WTC11 (cell line): ENCODE measurements around the gene NIPAL4.

Experiments used
- KAT7 ChIP-seq: sonication (generic); formaldehyde crosslinking; IDR thresholded peaks from 2 replicates; pipeline ENCODE4 v1.8.1; 2023; ENCODE audit warnings: missing genetic modification reagents, mild to moderate bottlenecking, borderline replicate concordance
- ZNF671 ChIP-seq: fragments of 250-450 bp; sonication (Bioruptor Pico); IDR thresholded peaks from 2 replicates; pipeline ENCODE4 v1.8.0; 2021; ENCODE audit warnings: mild to moderate bottlenecking
- TF ChIP-seq, protein P1 (sequence below): fragments of 200-600 bp; IDR thresholded peaks from 2 replicates; pipeline ENCODE4 v1.8.0; 2022; ENCODE audit warnings: antibody characterized with exemption

GRCh38 chr5:157485811-157486210 lies 25.8 kb downstream of the NIPAL4 start:
- TF ChIP-seq KAT7 (CRISPR knock-in tag) (no peak), ZNF671 (CRISPR knock-in tag) (no peak)
- TF ChIP-seq, protein P1, sequence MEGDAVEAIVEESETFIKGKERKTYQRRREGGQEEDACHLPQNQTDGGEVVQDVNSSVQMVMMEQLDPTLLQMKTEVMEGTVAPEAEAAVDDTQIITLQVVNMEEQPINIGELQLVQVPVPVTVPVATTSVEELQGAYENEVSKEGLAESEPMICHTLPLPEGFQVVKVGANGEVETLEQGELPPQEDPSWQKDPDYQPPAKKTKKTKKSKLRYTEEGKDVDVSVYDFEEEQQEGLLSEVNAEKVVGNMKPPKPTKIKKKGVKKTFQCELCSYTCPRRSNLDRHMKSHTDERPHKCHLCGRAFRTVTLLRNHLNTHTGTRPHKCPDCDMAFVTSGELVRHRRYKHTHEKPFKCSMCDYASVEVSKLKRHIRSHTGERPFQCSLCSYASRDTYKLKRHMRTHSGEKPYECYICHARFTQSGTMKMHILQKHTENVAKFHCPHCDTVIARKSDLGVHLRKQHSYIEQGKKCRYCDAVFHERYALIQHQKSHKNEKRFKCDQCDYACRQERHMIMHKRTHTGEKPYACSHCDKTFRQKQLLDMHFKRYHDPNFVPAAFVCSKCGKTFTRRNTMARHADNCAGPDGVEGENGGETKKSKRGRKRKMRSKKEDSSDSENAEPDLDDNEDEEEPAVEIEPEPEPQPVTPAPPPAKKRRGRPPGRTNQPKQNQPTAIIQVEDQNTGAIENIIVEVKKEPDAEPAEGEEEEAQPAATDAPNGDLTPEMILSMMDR = no peak
